Transverse colon (tissue), 4 donors: ENCODE measurements around the gene RASAL1. TPM values are rescaled to one million over a fixed set of nuclear protein-coding genes. Genes with fewer than 3 reads are reported as not detected.

Experiments
- DNase-seq: peaks from one replicate; pipeline ENCODE4 v3.0.0-alpha.2; 2019
- H3K27ac ChIP-seq, 4 donors: fragments of 200-600 bp; sonication (generic); 2 replicates each; pipeline ENCODE4 v1.5.1; 2016 to 2018; ENCODE audit warnings: inconsistent platforms in 4 of 4
- H3K27me3 ChIP-seq: fragments of 200-600 bp; sonication (generic); 2 replicates; pipeline ENCODE4 v1.5.1; 2017; ENCODE audit warnings: inconsistent platforms
- H3K36me3 ChIP-seq, 4 donors: fragments of 200-600 bp; sonication (generic); 2 replicates each; pipeline ENCODE4 v1.5.1; 2017 to 2019; ENCODE audit warnings: inconsistent platforms in 4 of 4
- H3K4me1 ChIP-seq, 4 donors: fragments of 200-600 bp; sonication (generic); 2 replicates each; pipeline ENCODE4 v1.5.1; 2017 to 2020; ENCODE audit warnings: inconsistent platforms in 4 of 4
- H3K4me3 ChIP-seq, 4 donors: fragments of 200-600 bp; sonication (generic); 1 replicate in 1 of 4; 2 replicates in 3 of 4; pipeline versions ENCODE4 v1.5.1 to v1.6.1; 2017 to 2019; ENCODE audit warnings: inconsistent platforms in 4 of 4
- H3K9me3 ChIP-seq, 2 donors: fragments of 200-600 bp; sonication (generic); 2 replicates each; pipeline ENCODE4 v1.5.1; 2017 to 2019; ENCODE audit warnings: inconsistent platforms in 2 of 2
- EP300 ChIP-seq: sonication (generic); formaldehyde crosslinking; IDR thresholded peaks from one replicate; pipeline ENCODE4 v1.6.1; 2017; ENCODE audit warnings: antibody characterized with exemption, low read depth
- POLR2A ChIP-seq: fragments of 450-650 bp; IDR thresholded peaks from one replicate; pipeline ENCODE4 v1.6.1; 2016; ENCODE audit warnings: antibody characterized with exemption, mild to moderate bottlenecking, moderate library complexity
- POLR2AphosphoS5 ChIP-seq, 3 donors: sonication (generic); formaldehyde crosslinking; IDR thresholded peaks; one replicate each; pipeline ENCODE4 v1.6.1; 2016; ENCODE audit warnings: antibody characterized with exemption in 3 of 3
- WGBS, 2 donors: methylation state at CpG; one replicate each; pipeline ENCODE4 v1.1.5; 2018; ENCODE audit warnings: low coverage in 1 of 2; 5-methylcytosine and 5-hydroxymethylcytosine counted together
- in situ Hi-C, 4 donors: fragments of 200-750 bp; cut with MboI; loops; one replicate each; pipeline versions ENCODE4 v1.15.0 to v1.15.1; 2017; ENCODE audit warnings: low sequenced_read_pairs in 3 of 4, low pct_ligation_motif_present in 1 of 4, low pct_unique_long_range_greater_than_20kb in 1 of 4
- intact Hi-C: fragments of 100-400 bp; cut with DNase I; formaldehyde crosslinking; loops from one replicate; pipeline ENCODE4 v1.15.1; 2023; ENCODE audit warnings: low total_unique reads
- total RNA-seq, 4 donors: library from RNA; depleted of rRNA; stranded (reverse); fragments of >200 nt; gene quantifications; one replicate each; pipeline ENCODE4 v1.1.0, GENCODE V29; 2016
- TF ChIP-seq, protein P1 (sequence below), 5 experiments: fragments of 200-600 bp in 3 of 5; fragments of 450-650 bp in 2 of 5; sonication (generic) in 3 of 5; IDR thresholded peaks; 1 replicate in 2 of 5; 2 replicates in 3 of 5; pipeline ENCODE4 v1.5.1; 2016 to 2017; ENCODE audit warnings: antibody characterized with exemption in 5 of 5, inconsistent platforms in 3 of 5, mild to moderate bottlenecking in 2 of 5, moderate library complexity in 1 of 5

RASAL1 gene
- total RNA-seq, 4 donors from 2014 or later: 1.9 to 38.2 (median 4.9) TPM

DNA sequence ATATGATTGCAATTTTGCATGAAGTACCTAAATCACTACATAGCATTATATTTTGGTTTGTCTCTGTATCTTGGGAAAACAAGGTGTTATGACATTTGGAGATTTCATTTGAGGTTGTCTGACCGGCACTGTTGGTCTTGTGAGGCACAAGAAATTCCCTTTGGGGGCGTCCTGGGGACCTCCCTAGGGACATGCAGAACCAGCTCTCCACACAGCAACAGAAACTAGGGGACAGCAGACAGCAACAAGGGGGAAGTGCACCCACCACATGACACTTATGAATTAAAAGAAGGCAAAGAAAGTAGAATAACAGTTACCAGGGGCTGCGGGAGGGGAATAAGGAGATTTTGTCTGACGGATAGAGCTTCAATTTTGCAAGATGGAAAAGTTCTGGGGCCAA lies 35.4 kb upstream of the RASAL1 start:
- in situ Hi-C loops (no loop called here), intact Hi-C loops (no loop called here)
- H3K36me3 ChIP-seq: peaks cover 0 to 75% (median 33%) of the 10 kb centered on the region in 4 donors
- no peak overlapping the region for H3K27ac ChIP-seq
- TF ChIP-seq POLR2A: no peak
- TF ChIP-seq POLR2AphosphoS5 (IDR thresholded peaks at IDR 0.05): no peak
- TF ChIP-seq, protein P1, sequence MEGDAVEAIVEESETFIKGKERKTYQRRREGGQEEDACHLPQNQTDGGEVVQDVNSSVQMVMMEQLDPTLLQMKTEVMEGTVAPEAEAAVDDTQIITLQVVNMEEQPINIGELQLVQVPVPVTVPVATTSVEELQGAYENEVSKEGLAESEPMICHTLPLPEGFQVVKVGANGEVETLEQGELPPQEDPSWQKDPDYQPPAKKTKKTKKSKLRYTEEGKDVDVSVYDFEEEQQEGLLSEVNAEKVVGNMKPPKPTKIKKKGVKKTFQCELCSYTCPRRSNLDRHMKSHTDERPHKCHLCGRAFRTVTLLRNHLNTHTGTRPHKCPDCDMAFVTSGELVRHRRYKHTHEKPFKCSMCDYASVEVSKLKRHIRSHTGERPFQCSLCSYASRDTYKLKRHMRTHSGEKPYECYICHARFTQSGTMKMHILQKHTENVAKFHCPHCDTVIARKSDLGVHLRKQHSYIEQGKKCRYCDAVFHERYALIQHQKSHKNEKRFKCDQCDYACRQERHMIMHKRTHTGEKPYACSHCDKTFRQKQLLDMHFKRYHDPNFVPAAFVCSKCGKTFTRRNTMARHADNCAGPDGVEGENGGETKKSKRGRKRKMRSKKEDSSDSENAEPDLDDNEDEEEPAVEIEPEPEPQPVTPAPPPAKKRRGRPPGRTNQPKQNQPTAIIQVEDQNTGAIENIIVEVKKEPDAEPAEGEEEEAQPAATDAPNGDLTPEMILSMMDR (IDR thresholded peaks at IDR 0.05): no peak
- no peak for TF ChIP-seq EP300
- no peaks in the 10 kb centered on the region for H3K27me3 ChIP-seq
- no peak overlapping the region for H3K4me3 ChIP-seq
- no peak for DNase-seq
- H3K4me1 ChIP-seq: no peaks in the 10 kb centered on the region
- no peaks in the 10 kb centered on the region for H3K9me3 ChIP-seq
- 84 to 94% methylated on average over 3 to 4 of the region's 4 CpGs for WGBS, 2 donors

DNA sequence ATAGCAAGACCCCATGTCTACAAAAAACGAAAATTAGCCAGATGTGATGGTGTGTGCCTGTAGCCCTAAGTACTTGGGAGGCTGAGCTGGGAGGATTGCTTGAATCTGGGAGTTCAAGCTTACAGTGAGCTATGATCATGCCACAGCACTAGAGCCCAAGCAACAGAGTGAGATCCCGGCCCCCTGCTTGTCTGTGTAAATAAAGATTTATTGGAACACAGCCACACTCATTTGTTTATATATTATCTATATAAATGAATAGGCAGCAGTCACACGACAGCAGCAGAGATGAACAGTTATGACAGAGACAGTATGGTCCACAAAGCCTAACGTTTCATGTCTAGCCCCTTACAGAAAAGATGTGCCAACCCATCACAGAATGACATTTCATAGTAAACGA lies 34.9 kb upstream of the RASAL1 start:
- TF ChIP-seq POLR2A: no peak
- no peak for TF ChIP-seq POLR2AphosphoS5 (IDR thresholded peaks at IDR 0.05)
- no peak for TF ChIP-seq EP300
- TF ChIP-seq, protein P1 (IDR thresholded peaks at IDR 0.05): no peak
- intact Hi-C loops: no loop called here
- H3K36me3 ChIP-seq: peaks cover 0 to 79% (median 34%) of the 10 kb centered on the region in 4 donors

DNA sequence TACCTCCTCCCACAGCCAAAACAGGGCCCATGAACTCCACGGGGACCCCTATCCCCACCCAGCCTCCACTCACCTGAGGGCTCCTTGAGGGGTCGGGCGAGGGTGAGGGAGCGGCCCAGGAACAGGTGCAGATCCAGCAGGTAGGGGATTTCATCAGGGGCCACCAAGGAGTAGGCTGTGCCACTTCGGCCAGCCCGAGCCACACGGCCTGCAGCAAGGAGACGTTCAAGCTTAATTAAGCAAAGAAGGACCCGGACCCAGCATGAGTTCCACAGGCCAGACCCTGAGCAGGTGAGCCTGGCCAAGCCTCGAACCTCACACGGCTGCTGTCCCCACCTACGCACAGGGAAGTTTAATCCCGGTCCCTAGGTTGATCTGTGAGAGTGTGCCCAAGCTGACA lies 34.1 kb upstream of the RASAL1 start:
- in situ Hi-C loops (no loop called here), intact Hi-C loops (loop anchor here (10.0 kb wide), 1 partner anchor 115 kb away; the partner anchor contains the start of gene DTX1)
- H3K27ac ChIP-seq: no peak overlapping the region
- WGBS, 2 donors: 90% methylated on average over 13 of the region's 13 CpGs; no CpG with 5 or more reads in 1 of the 2 donors
- H3K36me3 ChIP-seq: peaks cover 0 to 85% (median 34%) of the 10 kb centered on the region in 4 donors
- TF ChIP-seq, protein P1 (IDR thresholded peaks at IDR 0.05): no peak
- TF ChIP-seq EP300 (no peak), POLR2AphosphoS5 (IDR thresholded peaks at IDR 0.05) (no peak), POLR2A (no peak)
- H3K4me3 ChIP-seq: no peak overlapping the region
- no peaks in the 10 kb centered on the region for H3K27me3 ChIP-seq
- H3K4me1 ChIP-seq: no peaks in the 10 kb centered on the region
- DNase-seq: no peak
- H3K9me3 ChIP-seq: no peaks in the 10 kb centered on the region

More for the DNA sequence above, 34.9 kb upstream of the RASAL1 start:
- Histone ChIP-seq H3K9me3 (no peaks in the 10 kb centered on the region), H3K4me1 (no peaks in the 10 kb centered on the region), H3K4me3 (no peak overlapping the region), H3K27ac (no peak overlapping the region), H3K27me3 (no peaks in the 10 kb centered on the region)
- in situ Hi-C loops: no loop called here
- no peak for DNase-seq
- WGBS, 2 donors: 89 to 92% methylated on average over 3 to 5 of the region's 5 CpGs

DNA sequence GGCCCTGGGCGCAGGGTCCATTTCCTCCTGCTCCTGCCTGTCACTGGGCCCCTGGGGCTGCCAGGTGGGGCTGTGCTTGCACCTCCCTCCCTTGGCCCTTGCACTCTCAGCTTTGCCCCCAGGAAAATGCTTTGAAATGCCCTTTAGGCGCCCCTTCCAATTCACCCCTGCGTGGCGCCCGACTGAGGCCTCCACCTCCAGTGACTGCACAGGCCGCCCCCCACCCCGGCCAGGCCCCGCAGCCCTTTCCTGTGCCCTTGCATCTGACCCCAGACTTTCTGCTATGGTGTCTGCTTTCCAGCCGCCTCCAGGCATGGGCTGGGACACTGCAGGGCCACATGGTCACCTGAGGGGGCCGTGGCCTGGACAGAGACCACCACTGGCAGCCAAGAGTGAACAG lies 32.3 kb upstream of the RASAL1 start:
- no peaks in the 10 kb centered on the region for H3K9me3 ChIP-seq
- no peaks in the 10 kb centered on the region for H3K4me1 ChIP-seq
- no peak overlapping the region for H3K27ac ChIP-seq
- in situ Hi-C loops: no loop called here
- intact Hi-C loops: loop anchor here (10.0 kb wide), 1 partner anchor 113 kb away; the partner anchor contains the start of gene DTX1
- H3K36me3 ChIP-seq: peaks cover 0 to 79% (median 33%) of the 10 kb centered on the region in 4 donors
- H3K27me3 ChIP-seq: no peaks in the 10 kb centered on the region
- WGBS, 2 donors: 97% methylated on average over 10 of the region's 10 CpGs; no CpG with 5 or more reads in 1 of the 2 donors
- TF ChIP-seq, protein P1 (IDR thresholded peaks at IDR 0.05): no peak
- no peak for TF ChIP-seq POLR2A
- DNase-seq: no peak
- no peak overlapping the region for H3K4me3 ChIP-seq
